ENCODE results near the gene BANF2.
"Not testable (repeated sequence)": the region's sequence is repeated elsewhere in the genome, so short reads cannot be mapped to it uniquely, and the experiment has no call there.

Gene BANF2

GRCh38 chr20:17699931-17700351 is at the start of gene BANF2:
TSS of gene BANF2 (plus strand) at chr20:17699966. CDS start at chr20:17725026, 25,060 bp downstream.
- no peak for DNase-seq (ENCODE audit: low read depth, low spot score)

- DNase-seq (ENCODE audit: low read depth, low spot score) = no peak
Observed at GRCh38 chr20:17650301-17651128, 49.3 kb upstream of the BANF2 start.

- DNase-seq (ENCODE audit: low read depth, low spot score) = no peak
Observed at GRCh38 chr20:17651129-17651759, 48.5 kb upstream of the BANF2 start.

GRCh38 chr20:17651760-17652388 is 47.9 kb upstream of the BANF2 start:
- DNase-seq (ENCODE audit: low read depth, low spot score) = no peak

- DNase-seq (ENCODE audit: low read depth, low spot score) = no peak
Observed at GRCh38 chr20:17652411-17652810, 47.4 kb upstream of the BANF2 start.

- DNase-seq (ENCODE audit: low read depth, low spot score) = no peak
Observed at GRCh38 chr20:17653835-17654648, 45.7 kb upstream of the BANF2 start.

GRCh38 chr20:17654649-17655285 is 45.0 kb upstream of the BANF2 start:
- DNase-seq (ENCODE audit: low read depth, low spot score) = no peak

GRCh38 chr20:17655286-17655651 is 44.5 kb upstream of the BANF2 start:
- DNase-seq (ENCODE audit: low read depth, low spot score) = no peak

- no peak for DNase-seq (ENCODE audit: low read depth, low spot score)
Observed at GRCh38 chr20:17655865-17656479, 43.8 kb upstream of the BANF2 start.

GRCh38 chr20:17657079-17657825 is 42.5 kb upstream of the BANF2 start:
- no peak for DNase-seq (ENCODE audit: low read depth, low spot score)

- no peak for DNase-seq (ENCODE audit: low read depth, low spot score)
Observed at GRCh38 chr20:17657898-17658647, 41.7 kb upstream of the BANF2 start.

- DNase-seq (ENCODE audit: low read depth, low spot score) = no peak
Observed at GRCh38 chr20:17658648-17658993, 41.1 kb upstream of the BANF2 start.

GRCh38 chr20:17659344-17659743 is 40.4 kb upstream of the BANF2 start:
- DNase-seq (ENCODE audit: low read depth, low spot score) = not testable (repeated sequence)

- no peak for DNase-seq (ENCODE audit: low read depth, low spot score)
Observed at GRCh38 chr20:17659801-17660200, 40.0 kb upstream of the BANF2 start.

GRCh38 chr20:17660667-17661066 is 39.1 kb upstream of the BANF2 start:
- no peak for DNase-seq (ENCODE audit: low read depth, low spot score)

- no peak for DNase-seq (ENCODE audit: low read depth, low spot score)
Observed at GRCh38 chr20:17661121-17661744, 38.5 kb upstream of the BANF2 start.

GRCh38 chr20:17662333-17663039 is 37.3 kb upstream of the BANF2 start:
- no peak for DNase-seq (ENCODE audit: low read depth, low spot score)

- no peak for DNase-seq (ENCODE audit: low read depth, low spot score)
Observed at GRCh38 chr20:17663040-17663399, 36.7 kb upstream of the BANF2 start.

- no peak for DNase-seq (ENCODE audit: low read depth, low spot score)
Observed at GRCh38 chr20:17663486-17663885, 36.3 kb upstream of the BANF2 start.
